Measurements from ENCODE around the gene SLC13A2.
"Not testable (repeated sequence)": the region's sequence is repeated elsewhere in the genome, so short reads cannot be mapped to it uniquely, and the experiment has no call there.

DNA sequence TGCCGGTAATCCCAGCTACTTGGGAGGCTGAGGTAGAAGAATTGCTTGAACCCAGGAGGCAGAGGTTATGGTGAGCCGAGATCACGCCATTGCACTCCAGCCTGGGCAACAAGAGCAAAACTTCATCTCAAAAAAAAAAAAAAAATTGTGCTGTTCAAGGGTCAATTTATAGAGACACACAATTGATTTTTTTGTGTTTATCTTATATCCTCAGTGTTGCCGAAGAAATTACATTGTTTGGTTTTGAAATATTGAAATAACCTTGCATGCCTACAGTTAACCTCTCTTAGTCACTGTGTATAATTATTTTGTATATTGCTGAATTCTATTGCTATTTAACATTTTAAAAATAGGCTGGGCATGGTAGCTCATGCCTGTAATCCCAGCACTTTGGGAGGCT, 45.5 kb upstream of the SLC13A2 start:
- TF ChIP-seq, protein P1, sequence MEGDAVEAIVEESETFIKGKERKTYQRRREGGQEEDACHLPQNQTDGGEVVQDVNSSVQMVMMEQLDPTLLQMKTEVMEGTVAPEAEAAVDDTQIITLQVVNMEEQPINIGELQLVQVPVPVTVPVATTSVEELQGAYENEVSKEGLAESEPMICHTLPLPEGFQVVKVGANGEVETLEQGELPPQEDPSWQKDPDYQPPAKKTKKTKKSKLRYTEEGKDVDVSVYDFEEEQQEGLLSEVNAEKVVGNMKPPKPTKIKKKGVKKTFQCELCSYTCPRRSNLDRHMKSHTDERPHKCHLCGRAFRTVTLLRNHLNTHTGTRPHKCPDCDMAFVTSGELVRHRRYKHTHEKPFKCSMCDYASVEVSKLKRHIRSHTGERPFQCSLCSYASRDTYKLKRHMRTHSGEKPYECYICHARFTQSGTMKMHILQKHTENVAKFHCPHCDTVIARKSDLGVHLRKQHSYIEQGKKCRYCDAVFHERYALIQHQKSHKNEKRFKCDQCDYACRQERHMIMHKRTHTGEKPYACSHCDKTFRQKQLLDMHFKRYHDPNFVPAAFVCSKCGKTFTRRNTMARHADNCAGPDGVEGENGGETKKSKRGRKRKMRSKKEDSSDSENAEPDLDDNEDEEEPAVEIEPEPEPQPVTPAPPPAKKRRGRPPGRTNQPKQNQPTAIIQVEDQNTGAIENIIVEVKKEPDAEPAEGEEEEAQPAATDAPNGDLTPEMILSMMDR (optimal IDR thresholded peaks at IDR 0.05 in 1 of 3, IDR thresholded peaks at IDR 0.05 in 1 of 3, conservative IDR thresholded peaks at IDR 0.05 in 1 of 3; ENCODE audit: extremely low read depth in 1 of 3, insufficient read depth in 2 of 3, low read length in 3 of 3), result not testable (repeated sequence)
- not testable (repeated sequence) for TF ChIP-seq EZH2 (IDR thresholded peaks at IDR 0.05; ENCODE audit: low read length)

Measured in keratinocyte (primary cell).